ENCODE measurements around the gene SLF1.

DNA sequence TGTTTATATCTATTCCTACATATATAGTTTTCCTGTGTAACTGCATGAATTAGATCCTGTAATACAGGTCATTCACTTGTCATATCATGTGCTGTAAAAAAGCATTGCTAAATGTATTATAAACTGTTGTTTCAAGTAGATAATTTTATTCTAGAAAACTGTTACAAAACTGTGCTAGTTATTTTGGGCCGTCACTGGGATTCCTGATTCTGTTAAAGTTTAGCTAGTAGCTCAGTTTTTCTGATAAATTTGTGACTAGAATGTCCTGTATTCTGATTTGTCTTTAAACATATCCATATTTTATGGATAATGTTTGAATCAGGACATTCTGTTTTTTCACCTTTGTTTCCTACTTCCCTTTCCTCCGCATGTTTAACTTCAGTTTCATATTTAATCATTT is 5.4 kb downstream of the SLF1 start:
- TF ChIP-seq REST (IDR thresholded peaks at IDR 0.05; ENCODE audit: insufficient read depth in 1 of 2, low read depth in 2 of 2, low read length in 2 of 2) (no peak), POLR2AphosphoS5 (IDR thresholded peaks at IDR 0.05; ENCODE audit: low read depth, low read length) (no peak), TAF1 (IDR thresholded peaks at IDR 0.05; ENCODE audit: borderline replicate concordance, insufficient read depth, low read length) (no peak), SIN3A (IDR thresholded peaks at IDR 0.05; ENCODE audit: borderline replicate concordance, insufficient read depth, low read length) (no peak)

Measured in PFSK-1 (cell line).